ENCODE measurements around the gene WNT7B.

Gene WNT7B

DNA sequence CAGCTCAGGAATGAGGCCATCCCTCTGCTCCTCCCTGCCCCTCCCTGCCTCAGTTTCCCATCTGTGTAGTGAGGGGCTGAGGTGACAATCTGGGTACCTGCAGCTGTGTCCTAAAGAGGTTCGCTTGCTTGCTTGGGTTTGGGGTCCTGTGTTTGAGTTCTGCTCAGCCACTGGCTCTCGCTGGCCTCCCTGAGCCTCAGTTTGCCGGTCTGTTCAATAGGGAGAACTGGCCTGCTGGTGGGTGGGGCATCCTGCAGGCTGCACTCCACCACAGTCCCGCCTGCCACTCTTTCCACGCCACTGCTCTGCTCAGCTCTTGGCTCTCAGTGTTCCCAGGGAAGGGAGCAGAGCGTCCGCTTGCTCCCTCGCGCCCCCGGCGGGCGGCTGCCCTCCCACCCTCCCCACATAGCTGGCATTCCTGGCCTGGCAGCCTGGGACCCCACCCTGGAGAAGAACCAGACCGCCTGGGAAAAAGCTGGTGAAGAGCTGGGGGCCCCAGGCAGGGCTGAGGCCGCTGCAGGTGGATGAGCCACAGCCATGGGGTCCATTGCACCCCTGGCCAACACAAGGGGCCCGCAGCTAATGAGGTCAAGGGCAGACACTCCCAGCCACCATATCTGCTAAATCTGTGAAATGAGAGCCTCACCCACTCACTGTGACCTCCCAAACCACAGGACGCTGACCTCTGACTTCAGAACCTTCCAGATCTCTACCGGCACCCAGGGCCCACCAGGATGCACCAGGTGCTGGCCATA lies 15.1 kb downstream of the WNT7B start:
- Histone ChIP-seq H3K9ac (ENCODE audit: insufficient read length) (no peak overlapping the region), H3K27ac (no peak overlapping the region), H3K36me3 (ENCODE audit: insufficient read depth, low read length) (no peaks in the 10 kb centered on the region), H3K9me3 (ENCODE audit: low read depth, low read length) (no peaks in the 10 kb centered on the region), H3K4me3 (no peak overlapping the region)
- no peak for DNase-seq (ENCODE audit: low read depth, low spot score)
- TF ChIP-seq EZH2 (IDR thresholded peaks at IDR 0.05) (no peak), FOXP2 (optimal IDR thresholded peaks at IDR 0.05; ENCODE audit: control extremely low read depth, extremely low read length, insufficient read depth) (no peak), POLR2AphosphoS5 (IDR thresholded peaks at IDR 0.05; ENCODE audit: borderline replicate concordance, low read depth, low read length) (no peak)

DNA sequence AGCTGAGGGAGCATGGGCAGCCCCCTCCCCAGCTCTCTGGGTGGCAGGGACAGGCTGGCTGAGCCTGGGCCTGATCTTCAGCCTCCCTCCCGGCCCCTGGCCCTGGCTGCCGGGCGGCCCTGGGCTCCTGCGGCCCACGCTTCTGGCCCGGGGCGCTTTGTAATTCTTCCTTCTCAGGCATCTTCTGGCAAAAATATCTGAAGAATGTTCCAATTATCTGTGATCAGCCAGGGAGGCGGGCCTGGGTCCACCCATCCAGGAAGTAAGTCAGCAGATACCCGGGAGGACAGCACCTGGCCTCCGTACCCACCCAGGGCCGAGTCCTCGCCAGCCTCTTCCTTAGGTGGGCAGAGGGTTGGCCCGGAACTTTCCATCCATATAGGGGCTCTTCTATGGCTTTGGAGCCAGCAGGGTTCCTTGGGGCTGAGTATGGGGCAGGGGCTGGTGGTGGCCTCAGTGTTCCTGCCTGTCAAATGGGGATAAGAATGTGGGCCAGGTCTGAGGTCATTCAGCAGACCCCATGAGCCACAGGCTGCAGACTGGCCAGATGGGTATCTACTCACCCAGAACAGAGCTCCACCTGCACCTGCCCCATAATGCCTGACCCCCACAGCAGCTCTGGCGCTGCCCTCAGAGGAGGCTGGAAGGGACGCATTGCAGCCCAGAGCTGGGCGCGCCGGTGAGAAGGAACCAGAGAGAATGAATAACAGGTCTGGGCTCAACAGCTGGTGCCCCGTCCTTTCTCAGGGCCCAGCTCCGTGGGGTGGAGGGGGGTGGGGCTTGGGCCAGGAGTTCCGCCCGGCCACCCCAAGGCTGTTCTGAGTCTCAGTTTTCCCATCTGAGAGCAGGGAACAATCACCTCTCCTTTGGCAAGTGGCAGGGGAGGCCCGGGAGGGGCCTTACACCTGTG lies 16.2 kb downstream of the WNT7B start:
- no peak overlapping the region for H3K9ac ChIP-seq (ENCODE audit: insufficient read length)
- no peak for DNase-seq (ENCODE audit: low read depth, low spot score)
- no peak for TF ChIP-seq POLR2AphosphoS5 (IDR thresholded peaks at IDR 0.05; ENCODE audit: borderline replicate concordance, low read depth, low read length)
- TF ChIP-seq EZH2 (IDR thresholded peaks at IDR 0.05) = no peak
- no peak for TF ChIP-seq FOXP2 (optimal IDR thresholded peaks at IDR 0.05; ENCODE audit: control extremely low read depth, extremely low read length, insufficient read depth)
- H3K36me3 ChIP-seq (ENCODE audit: insufficient read depth, low read length) = no peaks in the 10 kb centered on the region
- no peak overlapping the region for H3K4me3 ChIP-seq
- H3K9me3 ChIP-seq (ENCODE audit: low read depth, low read length) = no peaks in the 10 kb centered on the region
- no peak overlapping the region for H3K27ac ChIP-seq

DNA sequence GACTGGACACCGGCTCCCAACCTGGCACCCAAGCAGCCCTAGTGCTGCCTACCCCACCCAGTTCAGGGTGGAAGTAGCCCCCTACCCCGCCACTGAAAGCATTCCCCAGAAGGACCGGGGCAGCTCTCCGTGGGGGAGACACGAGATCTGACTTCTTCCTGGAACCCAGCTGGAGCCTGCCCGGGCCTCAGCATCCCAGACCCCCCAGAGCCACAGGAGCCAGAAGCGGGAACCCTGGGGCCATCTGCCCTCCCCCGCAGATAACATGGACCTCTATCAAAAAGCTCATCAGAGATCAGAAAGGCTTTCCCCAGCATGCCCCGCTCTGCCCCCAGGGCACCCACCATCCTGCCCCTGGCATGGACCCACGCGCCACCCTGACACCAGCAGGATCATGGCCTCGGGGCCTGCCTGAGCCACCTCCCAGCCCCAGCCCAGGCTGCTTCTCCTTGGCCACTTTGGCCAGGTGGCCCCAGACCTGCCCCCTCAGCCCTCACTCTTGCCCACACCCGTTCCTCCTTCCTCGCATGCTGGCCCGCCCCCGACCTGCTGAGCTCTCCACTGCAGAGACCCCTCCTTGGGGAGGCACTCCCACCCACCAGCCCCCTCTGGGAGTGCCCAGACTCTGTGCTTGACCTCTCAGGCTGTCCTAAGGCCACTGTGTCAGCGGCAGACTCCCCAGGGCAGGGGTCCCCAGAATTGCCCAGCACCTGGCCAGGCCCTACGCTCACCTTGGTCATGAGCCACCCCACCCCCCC lies 17.1 kb downstream of the WNT7B start:
- H3K4me3 ChIP-seq = no peak overlapping the region
- H3K9me3 ChIP-seq (ENCODE audit: low read depth, low read length) = no peaks in the 10 kb centered on the region
- no peak overlapping the region for H3K9ac ChIP-seq (ENCODE audit: insufficient read length)
- H3K36me3 ChIP-seq (ENCODE audit: insufficient read depth, low read length) = no peaks in the 10 kb centered on the region
- no peak for TF ChIP-seq POLR2AphosphoS5 (IDR thresholded peaks at IDR 0.05; ENCODE audit: borderline replicate concordance, low read depth, low read length)
- TF ChIP-seq EZH2 (IDR thresholded peaks at IDR 0.05) = no peak
- no peak for TF ChIP-seq FOXP2 (optimal IDR thresholded peaks at IDR 0.05; ENCODE audit: control extremely low read depth, extremely low read length, insufficient read depth)
- DNase-seq (ENCODE audit: low read depth, low spot score) = no peak
- H3K27ac ChIP-seq = no peak overlapping the region

DNA sequence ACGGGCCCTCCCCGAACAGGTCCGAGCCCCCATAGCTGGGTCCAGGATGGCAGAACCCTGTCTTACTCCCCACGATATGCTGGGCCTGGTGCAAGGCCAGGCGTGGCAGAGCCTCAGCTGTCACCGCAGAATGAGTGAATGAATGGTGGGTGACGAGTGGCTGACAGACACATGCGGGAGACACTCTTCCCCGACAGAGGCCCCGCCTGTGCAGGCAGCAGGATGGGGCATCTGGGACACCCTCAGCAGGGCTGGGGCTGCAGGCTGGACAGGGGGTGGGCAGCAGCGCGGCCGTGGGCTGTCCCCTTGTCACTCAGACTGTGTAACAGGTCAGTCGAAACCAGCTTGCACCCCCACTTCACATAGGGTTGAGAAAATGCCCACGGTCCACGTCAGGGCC lies 18.0 kb downstream of the WNT7B start:
- DNase-seq (ENCODE audit: low read depth, low spot score) = no peak

DNA sequence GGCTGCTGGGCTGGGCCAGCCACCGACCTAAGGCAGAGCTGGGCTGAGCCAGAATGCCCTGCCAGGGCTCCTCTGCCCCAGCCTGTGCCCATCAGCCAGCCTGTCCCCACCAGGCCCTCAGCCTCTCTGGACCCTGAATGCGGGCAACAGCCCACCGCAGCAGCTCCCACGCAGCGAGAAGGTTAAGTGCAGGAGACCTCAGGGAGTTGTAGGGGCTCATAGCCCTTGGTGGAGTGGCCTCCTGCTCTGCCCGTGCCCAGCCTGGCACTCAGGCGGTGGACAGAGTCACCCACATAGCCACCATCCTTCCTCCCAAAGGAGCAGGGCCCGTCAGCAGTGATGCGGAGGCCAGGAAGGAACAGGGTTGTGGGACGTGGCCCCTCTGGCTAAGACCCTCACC lies 19.1 kb downstream of the WNT7B start:
- TF ChIP-seq FOXP2 (optimal IDR thresholded peaks at IDR 0.05; ENCODE audit: control extremely low read depth, extremely low read length, insufficient read depth) = no peak
- no peak for TF ChIP-seq POLR2AphosphoS5 (IDR thresholded peaks at IDR 0.05; ENCODE audit: borderline replicate concordance, low read depth, low read length)
- TF ChIP-seq EZH2 (IDR thresholded peaks at IDR 0.05) = no peak
- Histone ChIP-seq H3K9me3 (ENCODE audit: low read depth, low read length) (no peaks in the 10 kb centered on the region), H3K27ac (no peak overlapping the region)

More for the DNA sequence above, 18.0 kb downstream of the WNT7B start:
- no peak for TF ChIP-seq POLR2AphosphoS5 (IDR thresholded peaks at IDR 0.05; ENCODE audit: borderline replicate concordance, low read depth, low read length)
- no peak for TF ChIP-seq EZH2 (IDR thresholded peaks at IDR 0.05)
- no peak for TF ChIP-seq FOXP2 (optimal IDR thresholded peaks at IDR 0.05; ENCODE audit: control extremely low read depth, extremely low read length, insufficient read depth)
- no peaks in the 10 kb centered on the region for H3K36me3 ChIP-seq (ENCODE audit: insufficient read depth, low read length)
- no peak overlapping the region for H3K4me3 ChIP-seq
- H3K27ac ChIP-seq = no peak overlapping the region
- H3K9ac ChIP-seq (ENCODE audit: insufficient read length) = no peak overlapping the region
- H3K9me3 ChIP-seq (ENCODE audit: low read depth, low read length) = no peaks in the 10 kb centered on the region

DNA sequence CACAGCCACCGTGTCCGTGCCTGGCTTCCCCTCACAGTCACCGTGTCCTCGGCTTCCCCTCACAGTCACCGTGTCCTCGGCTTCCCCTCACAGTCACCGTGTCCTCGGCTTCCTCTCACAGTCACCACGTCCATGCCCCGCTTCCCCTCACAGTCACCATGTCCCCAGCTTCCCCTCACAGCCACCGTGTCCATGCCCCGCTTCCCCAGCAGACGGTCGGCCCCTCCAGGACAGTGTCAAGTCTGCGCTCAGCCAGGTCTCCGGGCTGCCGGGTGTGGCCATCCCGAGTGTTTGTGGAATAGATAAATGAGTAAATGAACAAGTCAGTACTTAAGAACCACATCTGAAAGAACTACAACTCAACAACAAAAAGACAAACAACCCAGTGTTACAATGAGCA lies 23.8 kb downstream of the WNT7B start:
- TF ChIP-seq FOXP2 (optimal IDR thresholded peaks at IDR 0.05; ENCODE audit: control extremely low read depth, extremely low read length, insufficient read depth) (no peak), EZH2 (IDR thresholded peaks at IDR 0.05) (no peak), POLR2AphosphoS5 (IDR thresholded peaks at IDR 0.05; ENCODE audit: borderline replicate concordance, low read depth, low read length) (no peak)
- no peaks in the 10 kb centered on the region for H3K36me3 ChIP-seq (ENCODE audit: insufficient read depth, low read length)
- H3K9me3 ChIP-seq (ENCODE audit: low read depth, low read length) = no peaks in the 10 kb centered on the region
- no peak for DNase-seq (ENCODE audit: low read depth, low spot score)
- H3K9ac ChIP-seq (ENCODE audit: insufficient read length) = no peak overlapping the region
- H3K4me3 ChIP-seq = no peak overlapping the region
- no peak overlapping the region for H3K27ac ChIP-seq

More for the DNA sequence above, 19.1 kb downstream of the WNT7B start:
- H3K36me3 ChIP-seq (ENCODE audit: insufficient read depth, low read length) = no peaks in the 10 kb centered on the region
- no peak for DNase-seq (ENCODE audit: low read depth, low spot score)
- no peak overlapping the region for H3K4me3 ChIP-seq
- H3K9ac ChIP-seq (ENCODE audit: insufficient read length) = no peak overlapping the region

DNA sequence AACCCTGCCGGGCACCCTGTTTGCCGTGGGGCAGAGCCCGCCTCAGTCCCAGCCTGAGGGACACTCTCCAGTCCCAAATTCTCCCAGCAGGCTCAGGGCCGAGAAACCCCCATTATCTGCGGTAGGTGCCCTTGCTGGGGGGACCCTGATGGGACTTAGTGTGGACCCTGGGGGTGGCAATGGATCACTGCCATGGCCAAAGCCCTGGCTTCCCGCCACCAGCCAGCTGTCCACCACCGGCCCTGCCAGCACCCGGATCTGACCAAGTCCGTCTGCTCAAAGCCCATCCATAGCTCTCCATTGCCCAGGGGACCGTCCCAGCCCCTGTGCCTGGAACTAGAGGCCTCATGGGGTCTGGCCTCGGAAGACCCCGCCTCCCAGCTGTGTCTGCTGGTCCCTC lies 24.4 kb downstream of the WNT7B start:
- Histone ChIP-seq H3K36me3 (ENCODE audit: insufficient read depth, low read length) (no peaks in the 10 kb centered on the region), H3K9ac (ENCODE audit: insufficient read length) (no peak overlapping the region), H3K9me3 (ENCODE audit: low read depth, low read length) (no peaks in the 10 kb centered on the region), H3K4me3 (no peak overlapping the region), H3K27ac (no peak overlapping the region)
- no peak for DNase-seq (ENCODE audit: low read depth, low spot score)
- TF ChIP-seq EZH2 (IDR thresholded peaks at IDR 0.05) (no peak), POLR2AphosphoS5 (IDR thresholded peaks at IDR 0.05; ENCODE audit: borderline replicate concordance, low read depth, low read length) (no peak), FOXP2 (optimal IDR thresholded peaks at IDR 0.05; ENCODE audit: control extremely low read depth, extremely low read length, insufficient read depth) (no peak)

DNA sequence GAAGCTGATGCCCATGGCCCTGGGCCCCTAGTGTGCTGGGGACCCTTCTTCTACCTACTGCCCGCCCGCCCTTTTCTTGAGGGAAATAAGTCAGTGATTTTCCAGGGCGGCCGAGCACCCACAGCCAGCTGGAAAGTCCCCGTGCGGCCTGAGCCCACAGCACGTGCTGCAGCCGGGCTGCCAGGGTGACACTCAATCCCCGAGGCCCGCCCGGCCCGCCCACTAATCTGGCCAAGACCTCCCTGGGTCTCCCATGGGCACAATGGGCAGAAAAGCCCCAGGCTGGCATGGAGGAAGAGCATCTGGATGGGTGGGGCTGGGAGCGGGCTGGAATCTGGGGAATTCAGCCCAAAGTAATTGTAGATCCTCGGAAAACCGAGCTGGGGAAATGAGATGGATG lies 24.8 kb downstream of the WNT7B start:
- TF ChIP-seq EZH2 (IDR thresholded peaks at IDR 0.05) (no peak), FOXP2 (optimal IDR thresholded peaks at IDR 0.05; ENCODE audit: control extremely low read depth, extremely low read length, insufficient read depth) (no peak), POLR2AphosphoS5 (IDR thresholded peaks at IDR 0.05; ENCODE audit: borderline replicate concordance, low read depth, low read length) (no peak)
- DNase-seq (ENCODE audit: low read depth, low spot score) = no peak
- Histone ChIP-seq H3K4me3 (no peak overlapping the region), H3K9me3 (ENCODE audit: low read depth, low read length) (no peaks in the 10 kb centered on the region), H3K27ac (no peak overlapping the region), H3K36me3 (ENCODE audit: insufficient read depth, low read length) (no peaks in the 10 kb centered on the region), H3K9ac (ENCODE audit: insufficient read length) (no peak overlapping the region)
